Measurements from ENCODE around the gene CALY.

GRCh38 chr10:133351408-133352318 lies 15.0 kb upstream of the CALY start:
- no peak for TF ChIP-seq CTCF (IDR thresholded peaks at IDR 0.05; ENCODE audit: insufficient read depth, low read length, poor library complexity, severe bottlenecking)
- TF ChIP-seq EZH2phosphoT487 (conservative IDR thresholded peaks at IDR 0.05; ENCODE audit: low read length): no peak
